H7 (cell line): ENCODE data around the gene CNTNAP4. TPM values are rescaled to one million over a fixed set of nuclear protein-coding genes. Genes with fewer than 3 reads are reported as not detected.
A peak's percentile ranks its signal among the peaks of the same experiment; 100 is the strongest.

Experiments used
- DNase-seq: peaks from one replicate; pipeline ENCODE4 v3.0.0; 2012
- H3K27me3 ChIP-seq: 2 replicates; pipeline ENCODE4 v1.6.0; 2011; ENCODE audit warnings: mild to moderate bottlenecking, low read length; ENCODE audit not compliant: control insufficient read depth, insufficient read depth
- H3K36me3 ChIP-seq: replicated peaks from 2 replicates; pipeline ENCODE4 v1.5.1; 2011; ENCODE audit warnings: low read length; ENCODE audit not compliant: control insufficient read depth, insufficient read depth
- H3K4me3 ChIP-seq: 2 replicates; pipeline ENCODE4 v1.5.1; 2011; ENCODE audit warnings: low read depth, mild to moderate bottlenecking, control low read depth, low read length, moderate library complexity; ENCODE audit not compliant: insufficient read depth
- total RNA-seq: library from RNA; depleted of rRNA; stranded (reverse); fragments of >200 nt; shearing (Covaris generic); gene quantifications from 2 replicates; pipeline ENCODE4 v1.2.3, GENCODE V29; 2014; rRNA removed

The CNTNAP4 gene
- total RNA-seq = 0.03 TPM in 1 of 2 replicates, not detected in the other

GRCh38 chr16:76276745-76277438 is at the start of gene CNTNAP4:
Gene CNTNAP4 (plus strand): TSS chr16:76277401. CDS start chr16:76277663, 262 bp downstream.
- DNase-seq = peak; percentile 52
- Histone ChIP-seq H3K4me3 (no peak within 1 kb of the TSS), H3K27me3 (peaks cover 12% of the 10 kb centered on the region), H3K36me3 (no peaks in the 10 kb centered on the region)

DNA sequence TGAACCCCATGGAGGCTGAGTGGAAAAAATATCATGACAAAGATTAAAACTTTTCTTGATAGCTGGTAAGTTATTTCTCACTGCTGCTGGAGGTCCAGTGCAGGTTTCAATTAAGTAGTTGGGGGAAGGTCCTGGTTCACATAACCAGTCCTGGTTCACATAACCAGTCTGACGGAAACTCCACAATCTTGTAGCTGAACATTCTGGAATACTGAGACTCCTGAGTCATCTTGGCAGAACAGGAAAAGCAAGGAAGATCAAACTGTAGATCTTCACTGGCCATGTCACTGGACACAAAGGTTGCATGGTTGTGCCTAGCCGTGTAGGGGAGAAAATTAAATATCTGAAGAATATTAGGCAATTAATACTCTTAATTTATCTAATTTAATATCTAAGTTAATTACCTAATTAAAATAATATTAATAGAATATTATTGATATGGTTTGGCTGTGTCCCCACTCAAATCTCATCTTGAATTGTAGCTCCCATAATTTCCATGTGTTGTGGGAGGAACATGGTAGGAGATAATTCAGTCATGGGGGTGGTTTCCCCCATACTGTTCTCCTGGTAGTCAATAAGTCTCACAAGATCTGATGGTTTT is 48.6 kb upstream of the CNTNAP4 start:
- H3K36me3 ChIP-seq = no peaks in the 10 kb centered on the region
- no peak for DNase-seq
- H3K4me3 ChIP-seq = no peak overlapping the region
- H3K27me3 ChIP-seq = peaks cover 17% of the 10 kb centered on the region

GRCh38 chr16:76232704-76233103 is 44.5 kb upstream of the CNTNAP4 start:
- DNase-seq = no peak
- Histone ChIP-seq H3K27me3 (no peaks in the 10 kb centered on the region), H3K4me3 (no peak overlapping the region), H3K36me3 (no peaks in the 10 kb centered on the region)

GRCh38 chr16:76235025-76235424 is 42.2 kb upstream of the CNTNAP4 start:
- no peaks in the 10 kb centered on the region for H3K27me3 ChIP-seq
- H3K36me3 ChIP-seq = no peaks in the 10 kb centered on the region
- no peak overlapping the region for H3K4me3 ChIP-seq
- no peak for DNase-seq

DNA sequence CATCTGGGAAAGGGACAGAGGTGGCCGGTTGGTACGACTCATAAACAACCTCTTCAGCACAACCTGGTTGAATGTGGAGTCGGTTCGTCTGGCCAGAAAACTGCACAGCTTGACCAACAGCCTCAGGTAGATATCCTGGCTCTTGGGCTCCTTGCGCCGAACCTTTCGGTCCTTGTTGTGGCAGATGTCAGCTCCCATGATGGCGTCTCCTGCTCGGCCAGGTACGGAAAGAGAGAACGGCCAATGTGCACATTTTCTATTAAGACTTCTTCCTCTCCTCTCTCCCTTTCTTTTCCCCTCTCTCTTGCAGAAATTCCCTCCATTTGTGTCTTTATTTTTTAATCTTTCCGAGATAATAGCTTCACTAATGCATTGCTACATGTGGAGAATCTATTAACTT is 41.8 kb upstream of the CNTNAP4 start:
- DNase-seq = no peak
- no peaks in the 10 kb centered on the region for H3K36me3 ChIP-seq
- no peak overlapping the region for H3K4me3 ChIP-seq
- H3K27me3 ChIP-seq = no peaks in the 10 kb centered on the region

DNA sequence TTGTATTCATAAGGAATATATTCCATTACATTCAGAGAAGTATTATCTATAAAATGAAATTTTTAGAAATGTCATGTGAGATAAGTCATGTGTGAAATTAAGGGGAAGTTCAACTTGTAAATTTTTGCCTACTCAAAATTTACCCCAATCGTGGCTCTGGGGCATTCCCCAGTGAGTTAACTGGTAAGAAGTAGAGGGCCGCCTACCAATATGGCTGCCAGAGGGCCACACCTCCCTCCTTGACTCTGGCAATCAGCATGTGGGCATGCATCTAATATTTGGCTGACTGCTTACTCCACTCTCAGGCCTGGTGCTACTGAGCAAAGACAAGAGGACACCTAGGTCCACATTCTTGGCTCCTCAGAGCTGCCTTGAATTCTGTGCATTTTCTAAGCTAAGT is 39.7 kb upstream of the CNTNAP4 start:
- no peak for DNase-seq

DNA sequence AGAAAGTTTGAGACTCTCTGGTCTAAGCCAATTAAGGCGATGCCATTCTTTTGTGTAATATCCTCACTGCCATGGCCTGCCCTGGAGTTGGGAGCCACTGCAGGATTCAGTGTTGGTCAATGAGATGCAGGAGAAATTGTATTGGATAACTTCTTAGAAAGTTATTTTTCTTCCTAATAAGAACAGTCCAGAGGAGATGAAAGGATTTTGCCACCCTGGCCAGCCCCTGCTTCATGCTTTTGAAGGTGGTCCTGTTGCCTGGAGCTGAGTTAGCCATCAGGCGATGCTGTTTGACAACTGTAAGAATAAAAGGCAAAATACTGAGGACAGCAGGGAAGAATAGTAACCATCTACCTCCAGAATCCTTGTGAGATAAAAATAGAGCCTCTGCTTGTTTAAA is 35.4 kb upstream of the CNTNAP4 start:
- DNase-seq = no peak
- Histone ChIP-seq H3K27me3 (no peaks in the 10 kb centered on the region), H3K36me3 (no peaks in the 10 kb centered on the region), H3K4me3 (no peak overlapping the region)

More for the DNA sequence above, 39.7 kb upstream of the CNTNAP4 start:
- H3K36me3 ChIP-seq = no peaks in the 10 kb centered on the region
- no peak overlapping the region for H3K4me3 ChIP-seq
- H3K27me3 ChIP-seq = no peaks in the 10 kb centered on the region

GRCh38 chr16:76243620-76244019 is 33.6 kb upstream of the CNTNAP4 start:
- DNase-seq = no peak
- H3K4me3 ChIP-seq = no peak overlapping the region
- no peaks in the 10 kb centered on the region for H3K27me3 ChIP-seq
- no peaks in the 10 kb centered on the region for H3K36me3 ChIP-seq

GRCh38 chr16:76246587-76246986 is 30.6 kb upstream of the CNTNAP4 start:
- no peak for DNase-seq
- Histone ChIP-seq H3K36me3 (no peaks in the 10 kb centered on the region), H3K27me3 (no peaks in the 10 kb centered on the region), H3K4me3 (no peak overlapping the region)

DNA sequence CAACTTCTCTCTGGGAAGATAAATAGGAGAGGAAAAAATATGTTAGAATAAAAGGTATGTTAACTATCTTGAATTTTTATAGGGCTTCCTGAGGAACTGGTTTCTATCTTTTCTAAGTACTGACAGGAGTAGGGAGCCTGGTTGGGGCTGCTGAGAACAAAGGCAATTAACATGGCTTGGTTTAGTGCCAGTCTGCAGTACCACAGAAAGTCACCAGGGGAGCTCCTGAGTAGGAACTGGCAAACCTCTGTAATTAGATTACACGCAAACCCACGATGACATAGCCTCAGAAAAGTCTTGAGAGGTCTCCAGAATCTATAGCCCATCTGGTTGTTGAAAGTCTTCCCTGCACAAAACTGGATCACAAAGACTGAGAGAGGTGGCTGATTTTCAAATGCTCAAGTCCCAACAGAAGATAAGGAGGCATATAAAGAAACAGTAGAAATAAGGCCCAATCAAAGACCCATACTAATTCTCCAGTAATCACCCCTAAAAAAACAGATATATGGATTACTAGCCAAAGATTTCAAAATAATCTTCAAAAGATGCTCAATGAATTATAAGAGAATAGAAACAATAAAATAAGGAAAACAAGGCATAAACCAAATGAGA is 11.7 kb upstream of the CNTNAP4 start:
- peak; percentile 63 for DNase-seq
- Histone ChIP-seq H3K4me3 (no peak overlapping the region), H3K27me3 (no peaks in the 10 kb centered on the region), H3K36me3 (no peaks in the 10 kb centered on the region)

DNA sequence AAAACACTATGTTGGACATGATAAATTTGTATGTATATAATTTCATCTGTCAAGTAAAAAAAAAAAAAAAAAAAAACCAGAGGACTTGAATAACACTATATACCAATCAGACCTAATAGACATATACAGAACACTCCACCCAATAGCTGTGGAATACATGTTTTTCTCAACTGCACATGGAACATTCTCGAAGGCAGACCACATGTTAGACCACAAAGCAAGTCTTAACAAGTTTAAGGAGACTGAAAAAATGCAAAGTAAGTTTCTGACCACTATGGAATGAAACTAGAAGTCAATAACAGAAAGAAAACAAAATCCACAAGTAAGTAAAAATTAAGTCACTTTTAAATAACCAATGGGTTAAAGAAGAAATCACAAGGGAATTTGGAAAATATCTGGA is 8.4 kb upstream of the CNTNAP4 start:
- no peaks in the 10 kb centered on the region for H3K36me3 ChIP-seq
- H3K27me3 ChIP-seq = no peaks in the 10 kb centered on the region
- H3K4me3 ChIP-seq = no peak overlapping the region
- no peak for DNase-seq

DNA sequence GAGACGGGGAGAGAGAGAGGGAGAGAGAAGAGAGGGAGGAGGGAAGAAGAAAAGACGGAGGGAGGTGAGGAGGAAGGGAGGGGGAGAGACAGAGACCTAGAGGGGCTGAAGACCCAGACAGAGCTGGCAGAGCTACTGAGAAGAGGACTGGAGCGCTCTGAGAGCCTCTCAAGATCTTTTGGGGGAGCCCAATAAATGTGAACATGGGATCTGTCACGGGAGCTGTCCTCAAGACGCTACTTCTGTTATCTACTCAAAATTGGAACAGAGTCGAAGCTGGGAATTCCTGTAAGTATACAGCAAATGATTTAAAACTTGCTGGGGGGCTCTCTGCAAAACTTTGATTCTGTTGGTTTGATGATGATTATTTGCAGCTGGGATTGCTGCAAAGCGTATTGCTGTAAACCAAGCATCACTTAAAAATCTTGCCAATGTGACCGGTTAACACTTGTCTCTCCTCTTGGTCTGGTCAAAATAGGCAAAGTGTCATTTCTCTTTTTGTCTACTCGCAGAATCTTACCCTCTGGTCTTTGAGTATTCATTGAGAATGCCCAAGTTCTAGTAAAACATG is 344 bp downstream of the CNTNAP4 start:
- no peak overlapping the region for H3K4me3 ChIP-seq
- peaks cover 12% of the 10 kb centered on the region for H3K27me3 ChIP-seq
- no peaks in the 10 kb centered on the region for H3K36me3 ChIP-seq
- no peak for DNase-seq

DNA sequence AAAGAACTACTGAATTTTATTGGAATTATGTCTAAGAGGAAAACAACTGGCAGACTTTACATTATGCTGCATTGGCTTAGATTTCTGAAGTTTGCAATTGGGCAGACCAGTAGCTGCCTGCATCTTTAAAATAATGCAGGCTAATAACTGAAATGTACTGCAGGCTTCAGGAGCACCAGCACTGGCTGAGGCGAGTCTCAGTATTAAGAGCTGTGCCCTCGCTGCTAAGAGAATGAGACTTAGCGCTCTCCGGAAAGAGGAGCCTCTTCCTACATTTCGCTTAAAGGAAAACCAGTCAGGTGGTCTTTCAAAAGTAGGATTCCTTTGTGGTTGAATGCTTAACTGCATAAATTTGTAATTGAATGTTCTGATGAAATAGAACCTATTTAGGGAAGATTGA is 885 bp downstream of the CNTNAP4 start:
- Histone ChIP-seq H3K4me3 (no peak overlapping the region), H3K36me3 (no peaks in the 10 kb centered on the region), H3K27me3 (peaks cover 12% of the 10 kb centered on the region)
- no peak for DNase-seq

DNA sequence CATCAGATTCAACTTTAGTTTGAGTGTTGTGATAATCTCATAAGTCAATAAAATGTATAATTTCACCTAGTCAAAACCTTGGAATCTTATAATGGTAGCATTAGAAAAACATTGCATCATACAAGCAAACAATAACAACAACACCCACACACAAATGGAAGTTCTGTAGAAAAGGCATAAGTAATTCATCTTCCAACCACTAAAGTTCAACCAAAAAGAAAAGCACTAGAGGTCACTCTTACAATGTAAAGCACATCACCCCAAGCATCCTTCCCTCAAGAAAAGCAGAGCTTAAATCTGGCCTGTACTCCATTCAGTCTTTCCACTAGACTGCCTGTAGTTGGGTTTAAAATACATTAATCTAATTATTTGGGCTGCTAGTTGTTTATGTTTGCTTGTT is 1.8 kb downstream of the CNTNAP4 start:
- Histone ChIP-seq H3K27me3 (peaks cover 12% of the 10 kb centered on the region), H3K4me3 (no peak overlapping the region), H3K36me3 (no peaks in the 10 kb centered on the region)
- peak; percentile 17 for DNase-seq
